Endothelial cell of umbilical vein (primary cell): ENCODE results near the gene NLGN2. TPM values are rescaled to one million over a fixed set of nuclear protein-coding genes. Genes with fewer than 3 reads are reported as not detected.

Source experiments
- BruUV-seq: library from RNA; stranded (reverse); fragments of 400-500 nt; replicated peaks from 2 replicates; lab custom pipeline; 2021; lab: Mats Ljungman, UMichigan
- CTCF ChIA-PET: fragments of 300-600, 350-600 bp; sonication (Branson Sonifier 250); formaldehyde crosslinking; loops from one replicate; lab custom pipeline; 2021; ENCODE audit warnings: antibody characterized with exemption, inconsistent platforms; lab: Charles Lee
- POLR2A ChIA-PET: fragments of 300-600, 350-600 bp; sonication (Branson Sonifier 250); formaldehyde crosslinking; loops from one replicate; lab custom pipeline; 2021; ENCODE audit warnings: antibody characterized with exemption, inconsistent platforms; lab: Charles Lee
- DNase-seq: peaks from one replicate; pipeline ENCODE4 v3.0.0-alpha.2; 2011; ENCODE audit warnings: low read depth, low spot score
- FAIRE-seq: peaks from 2 replicates; lab custom pipeline; 2011; peaks lifted over from hg19 to GRCh38; lab: Jason Lieb, UNC
- H2AFZ ChIP-seq: 2 replicates; pipeline ENCODE4 v1.6.0; 2012; ENCODE audit warnings: low read depth, low read length, control low read depth, inconsistent platforms
- H3K27ac ChIP-seq: 2 replicates; pipeline ENCODE4 v1.5.1; 2011; ENCODE audit warnings: low read depth, mild to moderate bottlenecking, control low read depth, low read length, moderate library complexity; ENCODE audit not compliant: insufficient read depth
- H3K27me3 ChIP-seq, 2 experiments: 2 replicates each; pipeline versions ENCODE4 v1.6.0 to v1.6.1; 2011; ENCODE audit warnings: low read length in 2 of 2, mixed read lengths in 1 of 2; ENCODE audit not compliant: control insufficient read depth in 2 of 2, insufficient read depth in 2 of 2
- H3K36me3 ChIP-seq, 2 experiments: 2 replicates in 1 of 2; 3 replicates in 1 of 2; pipeline ENCODE4 v1.5.1; 2011; ENCODE audit warnings: low read length in 2 of 2, mild to moderate bottlenecking in 1 of 2, moderate library complexity in 1 of 2; ENCODE audit not compliant: control insufficient read depth in 2 of 2, insufficient read depth in 2 of 2; ENCODE audit errors: extremely low read depth in 1 of 2
- H3K4me1 ChIP-seq: 3 replicates; pipeline ENCODE4 v1.5.1; 2011; ENCODE audit warnings: mild to moderate bottlenecking, low read length; ENCODE audit not compliant: control insufficient read depth, insufficient read depth; ENCODE audit errors: extremely low read depth
- H3K4me2 ChIP-seq: 2 replicates; pipeline ENCODE4 v1.6.1; 2011; ENCODE audit warnings: low read length, control low read depth, mixed read lengths; ENCODE audit not compliant: insufficient read depth
- H3K4me3 ChIP-seq, 3 experiments: fragments of 200-600 bp in 1 of 3; sonication (generic), shearing (Covaris generic) in 1 of 3; replicated peaks in 1 of 3; 2 replicates each; pipeline ENCODE4 v1.5.1; 2011 to 2016; ENCODE audit warnings: control low read depth in 3 of 3, low read length in 3 of 3, mild to moderate bottlenecking in 2 of 3, inconsistent platforms in 1 of 3, low read depth in 1 of 3, moderate library complexity in 1 of 3; ENCODE audit not compliant: insufficient read depth in 1 of 3
- H3K79me2 ChIP-seq: 2 replicates; pipeline ENCODE4 v1.6.0; 2012; ENCODE audit warnings: low read length, inconsistent platforms; ENCODE audit not compliant: control insufficient read depth, insufficient read depth
- H3K9ac ChIP-seq: replicated peaks from 2 replicates; pipeline ENCODE3; 2011; ENCODE audit warnings: low read length, control low read depth; ENCODE audit not compliant: insufficient read depth; ENCODE audit errors: extremely low read depth
- H3K9me1 ChIP-seq: replicated peaks from 3 replicates; pipeline ENCODE4 v1.6.0; 2011; ENCODE audit warnings: mild to moderate bottlenecking, low read length; ENCODE audit not compliant: control insufficient read depth, insufficient read depth; ENCODE audit errors: extremely low read depth
- H3K9me3 ChIP-seq: replicated peaks from 2 replicates; pipeline ENCODE4 v1.5.1; 2012; ENCODE audit warnings: low read length, inconsistent platforms; ENCODE audit not compliant: control insufficient read depth, insufficient read depth
- H4K20me1 ChIP-seq: replicated peaks from 2 replicates; pipeline ENCODE3; 2011; ENCODE audit warnings: mild to moderate bottlenecking, low read length; ENCODE audit not compliant: control insufficient read depth, insufficient read depth; ENCODE audit errors: extremely low read depth
- FOS ChIP-seq: IDR thresholded peaks from 2 replicates; pipeline ENCODE4 v1.6.1; 2011; ENCODE audit warnings: mild to moderate bottlenecking, low read length, moderate library complexity, borderline replicate concordance; ENCODE audit not compliant: insufficient read depth
- GATA2 ChIP-seq: IDR thresholded peaks from 2 replicates; pipeline ENCODE4 v1.7.0; 2011; ENCODE audit warnings: low read depth, mild to moderate bottlenecking, moderate library complexity, mixed read lengths, low read length; ENCODE audit not compliant: insufficient read length, insufficient read depth
- JUN ChIP-seq: IDR thresholded peaks from 2 replicates; pipeline ENCODE4 v1.6.1; 2011; ENCODE audit warnings: borderline replicate concordance, low read depth; ENCODE audit not compliant: insufficient read length, insufficient read depth
- POLR2A ChIP-seq: IDR thresholded peaks from 2 replicates; pipeline ENCODE4 v1.6.1; 2012; ENCODE audit warnings: low read depth, mild to moderate bottlenecking, control low read depth, low read length
- dilution Hi-C: fragments of 300-500 bp; cut with MboI; formaldehyde crosslinking; loops from one replicate; pipeline ENCODE4 v1.15.0; 2019; ENCODE audit warnings: low sequenced_read_pairs; ENCODE audit not compliant: extremely low pct_ligation_motif_present
- intact Hi-C: fragments of 100-400 bp; cut with micrococcal nuclease; formaldehyde crosslinking; loops from one replicate; pipeline ENCODE4 v1.10.0; 2022
- polyA plus RNA-seq, 4 experiments: library from polyadenylated mRNA; depleted of rRNA in 3 of 4; stranded (reverse) in 3 of 4; unstranded in 1 of 4; fragments of >200 nt; gene quantifications; 2 replicates each; pipeline versions ENCODE4 v1.2.1 to v1.2.3, GENCODE V29; 2011 to 2012; ENCODE audit warnings: missing spikeins in 1 of 4
- total RNA-seq: library from RNA; stranded (reverse); gene quantifications from 2 replicates; pipeline ENCODE4 v1.2.3, GENCODE V29; 2021
- TF ChIP-seq, protein P1 (sequence below): IDR thresholded peaks from 2 replicates; pipeline ENCODE4 v1.6.1; 2011; ENCODE audit not compliant: insufficient read depth, insufficient read length

NLGN2 gene
- total and polyA plus RNA-seq, 2 donors (not counting 3 experiments of a cell fraction or from before 2014, with no cell fraction given), result 15.4 to 25.9 TPM

DNA sequence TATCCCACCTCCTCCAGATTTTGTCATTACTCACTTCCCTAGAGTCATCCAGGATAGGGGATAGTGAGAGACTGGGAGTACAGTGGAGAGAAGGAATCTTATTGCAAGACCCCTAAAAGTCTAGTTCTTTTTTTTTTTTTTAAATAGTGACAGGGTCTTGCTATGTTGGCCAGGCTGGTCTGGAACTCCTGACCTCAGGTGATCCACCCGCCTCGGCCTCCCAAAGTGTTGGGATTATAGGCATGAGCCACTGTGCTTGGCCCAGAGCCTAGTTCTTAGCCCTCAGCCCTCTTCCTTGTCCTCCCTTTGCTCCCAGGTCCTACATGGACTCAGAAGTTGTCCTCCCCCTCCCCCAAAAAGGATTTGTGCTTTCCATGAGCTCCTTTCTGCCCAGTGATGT is 34.5 kb downstream of the NLGN2 start:
- no TSS peak for BruUV-seq
- Histone ChIP-seq H3K4me1 (peaks cover 20% of the 10 kb centered on the region), H4K20me1 (no peaks in the 10 kb centered on the region), H2AFZ (no peak overlapping the region), H3K79me2 (no peaks in the 10 kb centered on the region), H3K4me2 (no peak overlapping the region), H3K9ac (no peak overlapping the region), H3K36me3 (no peaks in the 10 kb centered on the region), H3K9me3 (no peaks in the 10 kb centered on the region), H3K27ac (no peak overlapping the region), H3K4me3 (no peak overlapping the region), H3K9me1 (no peaks in the 10 kb centered on the region), H3K27me3 (peaks cover 31 to 42% of the 10 kb centered on the region in 2 experiments)
- DNase-seq (no peak), FAIRE-seq (no peak)
- dilution Hi-C loops (no loop called here), intact Hi-C loops (no loop called here)
- ChIA-PET CTCF (interaction anchor here (1.2 to 3.0 kb wide), 3 partner anchors 38 to 119 kb away, joined by 3 to 17 read pairs (median 7); no protein-coding TSS in a partner anchor), POLR2A (no interaction called here)
- TF ChIP-seq JUN (no peak), POLR2A (no peak), GATA2 (no peak)

DNA sequence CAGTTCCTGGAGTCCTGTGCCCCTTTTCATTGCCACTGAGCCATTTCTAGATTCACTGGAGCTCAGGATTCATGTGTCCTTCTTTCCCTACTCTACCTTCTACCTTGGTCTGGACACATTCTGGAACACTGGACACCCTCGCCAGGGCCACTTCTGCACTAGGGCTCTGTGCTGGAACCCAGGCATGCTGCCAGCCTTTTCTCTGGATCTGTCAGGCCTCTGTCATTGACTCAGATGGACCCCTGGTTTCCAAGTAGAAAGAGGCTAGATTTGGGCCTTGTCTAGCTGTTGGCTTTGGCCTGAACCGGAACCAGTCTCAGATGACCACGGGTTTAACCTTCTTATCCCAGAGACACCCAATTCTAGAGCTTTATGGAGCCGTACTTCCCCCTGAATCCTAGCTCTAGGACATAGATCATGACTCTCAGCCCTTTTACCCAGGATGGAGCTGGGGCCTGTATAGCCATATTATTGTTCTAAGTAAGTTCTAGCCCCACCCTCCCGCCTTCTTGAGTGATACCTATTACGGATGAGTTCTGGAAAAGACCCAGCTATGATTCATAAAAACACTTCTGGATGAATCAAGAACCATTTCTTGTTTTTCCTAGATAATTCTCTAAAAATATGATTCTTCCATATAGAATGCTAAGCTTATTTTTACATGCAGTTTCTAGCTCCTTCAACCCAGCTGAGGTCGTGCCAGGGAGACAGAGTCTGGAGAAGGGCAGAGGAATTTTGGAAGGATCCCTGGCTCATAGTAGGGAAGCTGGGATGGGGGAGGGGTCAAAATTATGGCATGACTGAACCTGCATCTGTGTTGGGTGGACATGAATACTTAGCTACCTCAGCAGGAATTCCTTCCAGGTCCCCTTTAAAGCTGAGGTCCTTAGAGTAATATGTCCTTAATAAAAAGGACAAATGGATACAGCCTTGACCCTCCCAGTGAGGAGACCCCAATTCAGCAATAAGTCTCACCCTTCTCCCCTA is 36.1 kb downstream of the NLGN2 start:
- no peak overlapping the region for H3K4me2 ChIP-seq
- DNase-seq, result peak; percentile 14
- no peaks in the 10 kb centered on the region for H3K36me3 ChIP-seq
- no peaks in the 10 kb centered on the region for H3K9me3 ChIP-seq
- intact Hi-C loops (no loop called here), dilution Hi-C loops (no loop called here)
- POLR2A ChIA-PET, result interaction anchor here (1.2 kb wide), 1 partner anchor 40 kb away, joined by 7 read pairs; the partner anchor contains the start of gene POLR2A
- no peaks in the 10 kb centered on the region for H4K20me1 ChIP-seq
- H3K27ac ChIP-seq, result no peak overlapping the region
- no peak overlapping the region for H3K9ac ChIP-seq
- H3K79me2 ChIP-seq, result no peaks in the 10 kb centered on the region
- CTCF ChIA-PET, result interaction anchor here (0.9 to 4.1 kb wide), 10 partner anchors 7 to 398 kb away, joined by 3 to 30 read pairs (median 4); partner anchors contain the start of genes TMEM102 and TNFSF13
- peaks cover 29 to 41% of the 10 kb centered on the region in 2 experiments for H3K27me3 ChIP-seq
- peak; percentile 54 for FAIRE-seq
- no peak overlapping the region for H2AFZ ChIP-seq
- no peaks in the 10 kb centered on the region for H3K9me1 ChIP-seq
- TF ChIP-seq FOS, result peak; percentile 31
- TF ChIP-seq, protein P1, sequence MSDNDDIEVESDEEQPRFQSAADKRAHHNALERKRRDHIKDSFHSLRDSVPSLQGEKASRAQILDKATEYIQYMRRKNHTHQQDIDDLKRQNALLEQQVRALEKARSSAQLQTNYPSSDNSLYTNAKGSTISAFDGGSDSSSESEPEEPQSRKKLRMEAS, result no peak
- no TSS peak for BruUV-seq
- no peak overlapping the region for H3K4me3 ChIP-seq
- H3K4me1 ChIP-seq, result peaks cover 20% of the 10 kb centered on the region
